T1000 (cell line): ENCODE measurements around the gene GATAD2B.

Experiments
- DNase-seq: peaks from one replicate; lab custom pipeline; 2025; ENCODE audit warnings: mixed read lengths; lab: John Stamatoyannopoulos, UW

The GATAD2B gene

GRCh38 chr1:153922972-153923925 lies at the start of gene GATAD2B:
GATAD2B (minus strand) TSS chr1:153922972; CDS start chr1:153828347, 94,625 bp downstream.
- peak; percentile 97 for DNase-seq

GRCh38 chr1:153970346-153970745 lies 47.6 kb upstream of the GATAD2B start:
- no peak for DNase-seq

GRCh38 chr1:153968972-153969371 lies 46.2 kb upstream of the GATAD2B start:
- no peak for DNase-seq

- no peak for DNase-seq
Observed at GRCh38 chr1:153968408-153968807, 45.6 kb upstream of the GATAD2B start.

- DNase-seq: no peak
Observed at GRCh38 chr1:153968000-153968363, 45.2 kb upstream of the GATAD2B start.

GRCh38 chr1:153967107-153967999 lies 44.6 kb upstream of the GATAD2B start, which contains the start of gene CREB3L4:
CREB3L4 (plus strand) TSS chr1:153967902; CDS start chr1:153968526, 624 bp downstream.
- peak; percentile 80 for DNase-seq

DNA sequence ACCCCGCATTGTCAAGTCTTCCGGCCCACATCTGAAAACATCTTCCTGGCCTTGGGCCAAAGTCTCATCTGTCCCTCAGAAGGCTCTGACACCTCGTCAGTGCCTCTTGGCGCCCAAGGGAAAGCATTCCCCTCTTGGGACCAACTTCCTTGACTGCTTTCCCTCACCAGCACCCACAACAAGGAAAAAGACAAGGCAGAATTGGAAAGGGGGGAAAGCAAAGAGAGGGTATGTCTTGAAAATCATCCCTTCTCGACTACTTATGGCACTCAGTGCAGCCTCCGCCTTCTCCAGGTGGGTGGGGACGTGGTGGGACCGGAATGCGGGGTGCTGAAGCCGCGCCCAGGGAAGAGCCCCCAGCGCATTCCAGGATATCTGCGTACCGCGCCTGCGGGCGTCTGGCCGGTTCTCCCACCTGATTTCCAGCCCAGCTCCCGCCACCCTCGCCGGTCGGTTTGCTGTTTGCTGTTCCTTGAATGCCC lies 41.1 kb upstream of the GATAD2B start:
- peak; percentile 56 for DNase-seq

DNA sequence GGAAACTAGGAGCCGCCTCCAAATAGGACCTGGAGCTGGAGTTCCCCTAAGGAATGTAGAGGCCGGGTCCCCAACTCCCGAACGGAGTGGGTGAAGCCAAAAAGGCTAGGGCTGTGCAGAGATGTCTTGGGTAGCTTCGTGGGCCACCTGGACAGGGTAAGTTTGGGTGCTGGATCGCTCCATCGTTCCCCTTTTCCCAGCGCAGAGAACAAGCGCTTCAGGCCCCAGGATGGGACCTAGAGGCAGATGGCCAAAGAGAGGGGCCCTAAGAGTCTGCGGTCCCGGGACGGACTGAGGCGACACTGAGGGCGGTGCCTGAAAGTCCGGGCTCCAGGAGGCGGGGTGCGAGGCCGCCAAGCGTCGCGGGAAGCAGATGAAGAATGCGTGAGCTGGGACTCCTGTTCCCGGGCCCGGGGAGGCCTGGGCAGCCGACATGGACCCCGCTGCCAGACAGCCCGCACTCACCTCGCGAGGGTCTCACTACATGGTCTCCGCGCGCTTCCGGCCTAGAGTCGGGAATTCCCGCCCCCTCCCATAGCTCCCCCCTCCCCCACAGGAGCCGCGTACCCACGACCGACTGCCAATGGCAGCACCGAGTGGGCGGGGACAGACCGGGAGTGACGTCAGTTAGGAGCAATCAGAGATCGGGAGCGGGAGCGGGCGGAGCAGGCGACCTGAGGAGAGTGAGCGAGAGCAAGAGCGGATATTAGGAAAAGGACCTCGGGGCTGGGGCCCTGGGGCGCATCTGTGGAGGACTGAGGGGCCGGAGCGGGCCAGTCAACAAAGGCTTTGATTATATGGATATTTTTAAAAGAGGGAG lies 40.5 kb upstream of the GATAD2B start, which contains the start of gene SLC39A1:
Gene SLC39A1, minus strand, starts transcription at position 508 of the 820 bp plus-strand sequence. CDS start 822 bp downstream, outside the sequence.
- peak; percentile 93 for DNase-seq

- no peak for DNase-seq
Observed at GRCh38 chr1:153962088-153963029, 39.6 kb upstream of the GATAD2B start.

GRCh38 chr1:153961421-153961820 lies 38.6 kb upstream of the GATAD2B start:
- no peak for DNase-seq

DNA sequence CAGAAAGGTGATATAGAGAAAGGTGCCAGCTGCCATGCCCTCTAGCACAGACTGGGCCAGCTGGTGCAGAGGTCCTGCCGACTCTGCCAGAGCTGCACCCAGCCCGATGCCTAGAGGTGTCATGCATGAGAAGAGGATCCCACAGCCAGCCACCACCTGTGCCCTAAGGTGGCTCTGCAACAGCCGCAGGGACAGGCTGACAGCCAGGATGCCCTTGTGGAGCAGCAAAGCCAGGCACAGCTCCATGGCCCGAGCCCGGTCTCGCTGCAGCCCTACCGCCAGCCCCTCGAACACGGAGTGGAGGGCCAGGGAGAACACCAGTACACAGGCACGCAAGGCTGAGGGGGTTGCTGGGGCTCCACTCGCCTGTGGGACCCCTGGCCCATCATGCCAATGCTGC lies 37.4 kb upstream of the GATAD2B start:
- no peak for DNase-seq

- no peak for DNase-seq
Observed at GRCh38 chr1:153959454-153959853, 36.7 kb upstream of the GATAD2B start.

DNA sequence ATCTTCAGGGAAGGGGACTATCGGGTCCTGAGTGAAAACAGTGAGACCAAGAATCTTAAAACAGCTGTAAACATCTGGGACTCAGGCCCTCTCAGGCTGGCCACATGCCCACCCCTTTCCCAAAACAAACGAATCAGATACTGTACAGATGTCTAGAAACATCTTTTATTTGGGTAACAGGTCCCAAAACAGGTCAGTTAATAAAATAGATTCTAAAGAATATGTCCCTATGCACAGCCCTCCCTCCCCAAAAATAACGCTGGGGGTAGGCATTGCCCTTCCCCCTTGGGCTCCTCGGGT lies 36.1 kb upstream of the GATAD2B start:
- no peak for DNase-seq

DNA sequence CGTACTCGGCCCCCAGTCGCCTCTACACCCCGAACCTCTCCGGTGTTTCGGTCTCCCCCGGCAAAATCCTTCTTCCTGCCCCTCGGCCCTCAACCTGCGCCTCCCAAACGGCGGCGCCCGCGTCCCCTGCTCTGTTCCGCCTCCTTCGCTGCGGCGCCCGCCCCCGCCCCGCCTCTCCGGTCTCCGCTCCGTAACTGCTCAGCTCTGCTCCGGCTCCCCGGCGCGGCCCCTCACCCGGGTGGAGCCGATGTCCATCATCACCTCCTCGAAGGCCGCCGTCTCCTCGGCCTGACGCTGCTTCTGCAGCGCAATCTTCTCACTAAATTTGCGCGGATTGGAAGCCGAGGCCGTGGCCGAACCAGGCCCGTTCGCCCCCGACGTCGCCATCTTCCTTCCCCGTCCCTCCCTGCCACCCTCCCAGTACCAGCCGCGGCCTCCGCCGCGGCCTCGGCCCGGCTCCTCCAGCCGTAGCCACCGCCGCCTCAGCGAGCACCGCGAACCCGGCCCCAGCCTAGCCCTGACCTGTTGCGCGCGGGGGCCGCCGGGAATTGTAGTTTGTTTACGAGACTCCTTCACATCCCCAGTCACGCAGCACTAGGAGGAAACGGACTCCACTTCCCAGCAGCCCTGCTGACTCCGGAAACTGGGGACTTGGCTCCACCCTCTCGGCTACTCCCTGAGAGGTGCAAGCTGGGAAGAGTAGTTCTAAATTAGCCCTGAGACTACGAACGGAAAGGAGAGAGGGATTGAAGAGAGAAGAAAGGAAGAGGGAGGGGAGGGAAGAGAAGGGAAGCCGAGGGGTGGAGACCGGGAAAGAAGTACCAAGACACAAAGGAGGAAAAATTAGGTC lies 35.6 kb upstream of the GATAD2B start, which contains the start of gene CRTC2:
Gene CRTC2, minus strand, starts transcription at position 502 of the 850 bp plus-strand sequence. Its CDS starts 115 bp downstream, at position 387.
- DNase-seq: peak; percentile 95

GRCh38 chr1:153957744-153958110 lies 35.0 kb upstream of the GATAD2B start:
- DNase-seq: no peak

DNA sequence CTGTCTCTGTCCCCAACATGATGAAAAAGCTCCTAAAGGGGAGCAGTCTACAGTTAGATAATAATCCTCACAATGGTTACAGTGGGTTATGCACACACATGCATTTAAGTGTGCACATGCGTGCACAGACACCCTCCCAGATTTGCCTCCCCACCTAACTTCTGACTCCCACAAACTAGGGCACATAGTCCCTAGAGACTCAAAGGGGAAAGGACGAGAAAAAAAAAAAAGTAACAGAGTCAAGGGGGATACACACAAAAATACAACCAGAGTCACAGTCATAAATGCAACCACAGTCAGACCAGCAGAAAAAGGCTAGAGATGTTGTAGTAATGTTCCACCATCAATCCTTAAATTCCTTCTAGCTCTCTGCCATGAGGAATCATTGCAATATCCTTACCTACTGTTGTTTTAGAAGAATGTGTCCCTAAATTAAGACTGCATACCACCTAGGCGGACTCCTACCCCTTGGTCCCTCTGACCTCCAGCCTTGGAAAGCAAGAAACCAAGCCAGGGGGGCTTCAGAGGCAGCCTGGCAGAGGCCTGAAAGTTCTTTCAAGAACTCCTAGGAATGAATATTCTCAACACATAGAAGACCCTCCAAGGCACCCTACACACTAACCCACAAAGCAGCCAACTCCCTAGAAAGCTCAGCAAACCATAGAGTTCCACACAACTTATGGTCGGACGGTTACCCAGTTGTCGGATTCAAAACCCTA lies 34.4 kb upstream of the GATAD2B start:
- no peak for DNase-seq

- no peak for DNase-seq
Observed at GRCh38 chr1:153954826-153955225, 32.1 kb upstream of the GATAD2B start.

DNA sequence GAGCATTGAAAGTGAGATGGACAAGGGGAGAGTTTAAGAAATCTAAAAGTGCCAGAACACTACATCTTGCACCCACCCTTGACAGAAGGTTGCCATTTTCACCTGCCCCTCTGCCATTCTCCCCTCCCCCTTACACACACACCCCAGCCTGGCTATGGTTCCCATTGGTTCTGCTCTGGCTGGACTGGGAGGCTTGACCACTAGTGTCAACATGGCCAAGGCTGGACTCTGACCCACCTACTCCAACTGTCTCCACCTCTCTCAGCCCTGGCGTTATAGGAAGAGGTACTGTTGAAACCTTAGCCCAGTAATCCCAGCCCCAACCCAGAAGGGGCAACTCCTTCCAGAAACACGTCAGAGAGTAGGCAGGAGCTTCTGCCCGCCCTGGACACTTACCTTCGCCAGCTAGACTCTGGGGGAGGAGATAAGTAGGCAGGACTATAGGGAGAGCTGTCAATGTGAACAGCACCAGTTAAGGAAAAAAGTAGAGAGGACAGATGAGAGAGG lies 31.1 kb upstream of the GATAD2B start:
- no peak for DNase-seq
